Measurements from ENCODE around the gene C3orf80.
A peak's percentile ranks its signal among the peaks of the same experiment; 100 is the strongest.

Gene C3orf80

DNA sequence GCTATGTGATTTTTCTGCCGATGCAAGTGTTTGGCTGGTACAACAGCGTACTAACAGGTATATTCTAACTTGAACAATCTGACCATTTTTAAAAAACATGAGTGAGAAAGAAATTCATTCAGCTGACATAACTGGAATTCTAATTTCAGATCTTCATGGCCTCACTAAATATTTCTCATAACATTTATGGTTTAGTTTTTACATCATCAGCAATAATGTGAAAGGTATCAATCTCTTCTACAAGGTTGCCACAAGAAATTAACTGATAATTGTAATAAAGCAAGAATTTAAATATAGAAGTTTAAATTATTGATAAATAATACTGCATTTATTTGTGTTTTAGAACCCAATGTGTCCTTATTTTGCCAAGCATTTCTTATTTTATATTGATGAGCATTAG lies 5.2 kb upstream of the C3orf80 start:
- CTCF ChIA-PET = interaction anchor here (1.4 kb wide), 1 partner anchor 9 kb away, joined by 6 read pairs; no protein-coding TSS in a partner anchor

DNA sequence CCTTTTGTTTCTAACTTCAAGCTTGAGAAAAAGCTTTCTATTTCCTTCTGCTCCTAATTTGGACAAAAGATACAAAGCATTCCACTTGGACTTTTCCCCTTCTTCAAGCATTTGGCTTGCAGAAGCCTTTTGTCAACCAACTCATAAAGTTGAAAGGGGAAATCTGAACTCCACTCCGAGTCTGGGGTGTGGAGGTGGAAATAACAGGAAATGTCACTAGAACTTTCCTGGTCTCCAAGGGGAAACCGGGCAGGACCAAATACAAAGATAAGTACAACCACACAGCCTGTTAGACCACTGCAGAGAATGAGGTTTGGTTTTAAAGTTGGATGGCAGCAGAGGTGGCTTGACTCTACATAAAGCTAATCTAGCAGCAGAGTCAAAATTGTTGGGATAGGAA lies 4.2 kb upstream of the C3orf80 start:
- POLR2A ChIA-PET = no interaction called here
- no peak for DNase-seq (ENCODE audit: extremely low spot score)
- CTCF ChIA-PET = interaction anchor here (1.4 kb wide), 1 partner anchor 10 kb away, joined by 6 read pairs; no protein-coding TSS in a partner anchor
- TF ChIP-seq TARDBP (IDR thresholded peaks at IDR 0.05) (no peak), L3MBTL2 (conservative IDR thresholded peaks at IDR 0.05) (no peak), CTBP1 (IDR thresholded peaks at IDR 0.05; ENCODE audit: borderline replicate concordance) (no peak), HDGF (IDR thresholded peaks at IDR 0.05; ENCODE audit: borderline replicate concordance) (no peak), SUZ12 (IDR thresholded peaks at IDR 0.05) (no peak), ZNF384 (IDR thresholded peaks at IDR 0.05) (no peak), FOXA1 (IDR thresholded peaks at IDR 0.05) (no peak), ARNT (IDR thresholded peaks at IDR 0.05) (no peak), PKNOX1 (IDR thresholded peaks at IDR 0.05) (no peak), LEF1 (IDR thresholded peaks at IDR 0.05; ENCODE audit: borderline replicate concordance) (no peak), NFRKB (IDR thresholded peaks at IDR 0.05) (no peak), BHLHE40 (IDR thresholded peaks at IDR 0.05; ENCODE audit: borderline replicate concordance) (no peak), FOXK2 (IDR thresholded peaks at IDR 0.05) (no peak), FOXM1 (IDR thresholded peaks at IDR 0.05; ENCODE audit: borderline replicate concordance) (no peak), ELF4 (IDR thresholded peaks at IDR 0.05) (no peak), SP1 (IDR thresholded peaks at IDR 0.05) (no peak)

More for the DNA sequence above, 5.2 kb upstream of the C3orf80 start:
- no peak for DNase-seq (ENCODE audit: extremely low spot score)
- TF ChIP-seq NFRKB (IDR thresholded peaks at IDR 0.05) = no peak
- no peak for TF ChIP-seq LEF1 (IDR thresholded peaks at IDR 0.05; ENCODE audit: borderline replicate concordance)
- TF ChIP-seq SUZ12 (IDR thresholded peaks at IDR 0.05) = no peak
- no peak for TF ChIP-seq CTBP1 (IDR thresholded peaks at IDR 0.05; ENCODE audit: borderline replicate concordance)
- no peak for TF ChIP-seq FOXM1 (IDR thresholded peaks at IDR 0.05; ENCODE audit: borderline replicate concordance)
- TF ChIP-seq HDGF (IDR thresholded peaks at IDR 0.05; ENCODE audit: borderline replicate concordance) = no peak
- TF ChIP-seq L3MBTL2 (conservative IDR thresholded peaks at IDR 0.05) = no peak
- TF ChIP-seq FOXA1 (IDR thresholded peaks at IDR 0.05) = no peak
- POLR2A ChIA-PET = no interaction called here

GRCh38 chr3:160224256-160224655 lies 966 bp upstream of the C3orf80 start:
- DNase-seq (ENCODE audit: extremely low spot score) = no peak
- ChIA-PET POLR2A (no interaction called here), CTCF (no interaction called here)
- no peak for TF ChIP-seq FOXK2 (IDR thresholded peaks at IDR 0.05)
- no peak for TF ChIP-seq CTBP1 (IDR thresholded peaks at IDR 0.05; ENCODE audit: borderline replicate concordance)
- no peak for TF ChIP-seq TARDBP (IDR thresholded peaks at IDR 0.05)
- no peak for TF ChIP-seq L3MBTL2 (conservative IDR thresholded peaks at IDR 0.05)
- TF ChIP-seq BHLHE40 (IDR thresholded peaks at IDR 0.05; ENCODE audit: borderline replicate concordance) = no peak
- TF ChIP-seq ARNT (IDR thresholded peaks at IDR 0.05) = no peak
- TF ChIP-seq ZNF384 (IDR thresholded peaks at IDR 0.05) = no peak
- TF ChIP-seq PKNOX1 (IDR thresholded peaks at IDR 0.05) = no peak
- no peak for TF ChIP-seq SP1 (IDR thresholded peaks at IDR 0.05)
- TF ChIP-seq HDGF (IDR thresholded peaks at IDR 0.05; ENCODE audit: borderline replicate concordance) = no peak
- no peak for TF ChIP-seq FOXA1 (IDR thresholded peaks at IDR 0.05)
- no peak for TF ChIP-seq FOXM1 (IDR thresholded peaks at IDR 0.05; ENCODE audit: borderline replicate concordance)
- no peak for TF ChIP-seq SUZ12 (IDR thresholded peaks at IDR 0.05)

- ChIA-PET POLR2A (interaction anchor here (1.1 kb wide), 1 partner anchor 175 kb away, joined by 3 read pairs; the partner anchor contains the start of gene SMC4), CTCF (interaction anchor here (1.2 kb wide), 1 partner anchor 14 kb away, joined by 6 read pairs; no protein-coding TSS in a partner anchor)
- no peak for TF ChIP-seq FOXM1 (IDR thresholded peaks at IDR 0.05; ENCODE audit: borderline replicate concordance)
- TF ChIP-seq SP1 (IDR thresholded peaks at IDR 0.05) = no peak
- no peak for TF ChIP-seq FOXA1 (IDR thresholded peaks at IDR 0.05)
- no peak for TF ChIP-seq BHLHE40 (IDR thresholded peaks at IDR 0.05; ENCODE audit: borderline replicate concordance)
- no peak for TF ChIP-seq LEF1 (IDR thresholded peaks at IDR 0.05; ENCODE audit: borderline replicate concordance)
- TF ChIP-seq NFRKB (IDR thresholded peaks at IDR 0.05) = no peak
- TF ChIP-seq CTBP1 (IDR thresholded peaks at IDR 0.05; ENCODE audit: borderline replicate concordance) = no peak
- TF ChIP-seq ZNF384 (IDR thresholded peaks at IDR 0.05) = no peak
- no peak for DNase-seq (ENCODE audit: extremely low spot score)
Observed at GRCh38 chr3:160224811-160225175, 429 bp upstream of the C3orf80 start.

GRCh38 chr3:160226026-160226907 lies 1.0 kb downstream of the C3orf80 start:
- ChIA-PET CTCF (interaction anchor here (1.2 kb wide), 1 partner anchor 16 kb away, joined by 6 read pairs; no protein-coding TSS in a partner anchor), POLR2A (interaction anchor here (0.7 kb wide), 1 partner anchor 63 kb away, joined by 4 read pairs; no protein-coding TSS in a partner anchor)
- TF ChIP-seq BHLHE40 (IDR thresholded peaks at IDR 0.05; ENCODE audit: borderline replicate concordance) = no peak
- no peak for TF ChIP-seq NFRKB (IDR thresholded peaks at IDR 0.05)
- TF ChIP-seq TARDBP (IDR thresholded peaks at IDR 0.05) = no peak
- peak; percentile 22; the same call in 1 of the 2 replicates for TF ChIP-seq L3MBTL2 (conservative IDR thresholded peaks at IDR 0.05)
- TF ChIP-seq LEF1 (IDR thresholded peaks at IDR 0.05; ENCODE audit: borderline replicate concordance) = no peak
- TF ChIP-seq FOXK2 (IDR thresholded peaks at IDR 0.05) = no peak
- no peak for TF ChIP-seq ELF4 (IDR thresholded peaks at IDR 0.05)
- DNase-seq (ENCODE audit: extremely low spot score) = peak; percentile 35

GRCh38 chr3:160227419-160227818 lies 2.2 kb downstream of the C3orf80 start:
- ChIA-PET POLR2A (no interaction called here), CTCF (no interaction called here)
- DNase-seq (ENCODE audit: extremely low spot score) = no peak
- TF ChIP-seq FOXK2 (IDR thresholded peaks at IDR 0.05) = no peak
- TF ChIP-seq ARNT (IDR thresholded peaks at IDR 0.05) = no peak
- TF ChIP-seq PKNOX1 (IDR thresholded peaks at IDR 0.05) = no peak
- no peak for TF ChIP-seq SP1 (IDR thresholded peaks at IDR 0.05)
- TF ChIP-seq BHLHE40 (IDR thresholded peaks at IDR 0.05; ENCODE audit: borderline replicate concordance) = no peak
- TF ChIP-seq FOXM1 (IDR thresholded peaks at IDR 0.05; ENCODE audit: borderline replicate concordance) = no peak
- no peak for TF ChIP-seq CTBP1 (IDR thresholded peaks at IDR 0.05; ENCODE audit: borderline replicate concordance)
- TF ChIP-seq HDGF (IDR thresholded peaks at IDR 0.05; ENCODE audit: borderline replicate concordance) = no peak
- no peak for TF ChIP-seq L3MBTL2 (conservative IDR thresholded peaks at IDR 0.05)
- TF ChIP-seq NFRKB (IDR thresholded peaks at IDR 0.05) = no peak
- TF ChIP-seq FOXA1 (IDR thresholded peaks at IDR 0.05) = no peak

Data from HEK293T (cell line).